HEK293T (cell line): ENCODE measurements around the gene PARP6.

Experiments
- CTBP1 ChIP-seq: fragments of 450-650 bp; IDR thresholded peaks from 2 replicates; pipeline ENCODE4 v1.6.1; 2016; ENCODE audit warnings: borderline replicate concordance
- LEF1 ChIP-seq: fragments of 450-650 bp; IDR thresholded peaks from 2 replicates; pipeline ENCODE4 v1.6.1; 2017; ENCODE audit warnings: mild to moderate bottlenecking, borderline replicate concordance
- TARDBP ChIP-seq: fragments of 450-650 bp; IDR thresholded peaks from 2 replicates; pipeline ENCODE4 v1.6.1; 2016

GRCh38 chr15:72271895-72272212 lies 500 bp downstream of the PARP6 start:
- TF ChIP-seq TARDBP (no peak), CTBP1 (no peak), LEF1 (no peak)
